ENCODE measurements around the gene SULT1A4.
"Not testable (repeated sequence)": the region's sequence is repeated elsewhere in the genome, so short reads cannot be mapped to it uniquely, and the experiment has no call there.

Gene SULT1A4

GRCh38 chr16:29459706-29460646 is at the start of gene SULT1A4:
SULT1A4 (plus strand) TSS chr16:29459913; CDS start chr16:29461386, 1,473 bp downstream.
- DNase-seq (ENCODE audit: low spot score): not testable (repeated sequence)

GRCh38 chr16:29423587-29423986 is 36.1 kb upstream of the SULT1A4 start:
- not testable (repeated sequence) for DNase-seq (ENCODE audit: low spot score)

- DNase-seq (ENCODE audit: low spot score): not testable (repeated sequence)
Measured at GRCh38 chr16:29425390-29425789, 34.3 kb upstream of the SULT1A4 start.

GRCh38 chr16:29453754-29454153 is 6.0 kb upstream of the SULT1A4 start:
- DNase-seq (ENCODE audit: low spot score): not testable (repeated sequence)

GRCh38 chr16:29454269-29454668 is 5.4 kb upstream of the SULT1A4 start, which contains the start of the genes BOLA2 and SLX1B:
BOLA2 (minus strand) TSS chr16:29454351; CDS start chr16:29454253, 98 bp downstream.
SLX1B (plus strand) TSS chr16:29454533.
- DNase-seq (ENCODE audit: low spot score): not testable (repeated sequence)

- not testable (repeated sequence) for DNase-seq (ENCODE audit: low spot score)
Measured at GRCh38 chr16:29454828-29455227, 4.9 kb upstream of the SULT1A4 start.

- not testable (repeated sequence) for DNase-seq (ENCODE audit: low spot score)
Measured at GRCh38 chr16:29457660-29458059, 2.1 kb upstream of the SULT1A4 start.

- DNase-seq (ENCODE audit: low spot score): not testable (repeated sequence)
Measured at GRCh38 chr16:29460647-29461030, 926 bp downstream of the SULT1A4 start.

GRCh38 chr16:29465985-29466824 is 6.5 kb downstream of the SULT1A4 start:
- not testable (repeated sequence) for DNase-seq (ENCODE audit: low spot score)

- DNase-seq (ENCODE audit: low spot score): not testable (repeated sequence)
Measured at GRCh38 chr16:29466904-29467303, 7.2 kb downstream of the SULT1A4 start.

GRCh38 chr16:29467654-29468366 is 8.1 kb downstream of the SULT1A4 start:
- DNase-seq (ENCODE audit: low spot score): not testable (repeated sequence)

GRCh38 chr16:29469660-29470059 is 9.9 kb downstream of the SULT1A4 start:
- DNase-seq (ENCODE audit: low spot score): not testable (repeated sequence)

- DNase-seq (ENCODE audit: low spot score): not testable (repeated sequence)
Measured at GRCh38 chr16:29472065-29472464, 12.4 kb downstream of the SULT1A4 start.

- DNase-seq (ENCODE audit: low spot score): not testable (repeated sequence)
Measured at GRCh38 chr16:29482276-29482675, 22.6 kb downstream of the SULT1A4 start.

- not testable (repeated sequence) for DNase-seq (ENCODE audit: low spot score)
Measured at GRCh38 chr16:29506308-29506707, 46.6 kb downstream of the SULT1A4 start, which contains the start of gene NPIPB12. NPIPB12 (minus strand) TSS chr16:29506408.
